ENCODE results near the gene ZNF324. TPM values are rescaled to one million over a fixed set of nuclear protein-coding genes. Genes with fewer than 3 reads are reported as not detected.
A peak's percentile ranks its signal among the peaks of the same experiment; 100 is the strongest.

The ZNF324 gene
- total RNA-seq, 1 donor from 2014 or later, result 12.9 TPM

- peak overlapping the region; percentile 49 for H3K27ac Mint-ChIP-seq
- DNase-seq (ENCODE audit: low spot score, unreplicated experiment), result peak; percentile 94
- H3K27me3 Mint-ChIP-seq, result no peaks in the 10 kb centered on the region
- H3K36me3 Mint-ChIP-seq (ENCODE audit: insufficient read depth), result peaks cover 3% of the 10 kb centered on the region
- H3K9me3 Mint-ChIP-seq (ENCODE audit: low read depth), result no peaks in the 10 kb centered on the region
- peaks cover 21% of the 10 kb centered on the region for H3K4me1 Mint-ChIP-seq (ENCODE audit: low read depth)
- peak overlapping the region; percentile 69 for H3K4me3 Mint-ChIP-seq (ENCODE audit: low read depth)
- peak; percentile 98 for TF ChIP-seq CTCF (IDR thresholded peaks at IDR 0.05; ENCODE audit: unreplicated experiment)
Observed at GRCh38 chr19:58513694-58514563, 47.0 kb downstream of the ZNF324 start.

GRCh38 chr19:58514564-58515022 lies 47.7 kb downstream of the ZNF324 start:
- no peak for DNase-seq (ENCODE audit: low spot score, unreplicated experiment)
- Mint-ChIP-seq H3K27me3 (no peaks in the 10 kb centered on the region), H3K27ac (peak overlapping the region; percentile 49), H3K36me3 (ENCODE audit: insufficient read depth) (peaks cover 3% of the 10 kb centered on the region), H3K4me1 (ENCODE audit: low read depth) (peaks cover 23% of the 10 kb centered on the region), H3K9me3 (ENCODE audit: low read depth) (no peaks in the 10 kb centered on the region), H3K4me3 (ENCODE audit: low read depth) (peak overlapping the region; percentile 69)
- no peak for TF ChIP-seq CTCF (IDR thresholded peaks at IDR 0.05; ENCODE audit: unreplicated experiment)

- Mint-ChIP-seq H3K36me3 (ENCODE audit: insufficient read depth) (peaks cover 3% of the 10 kb centered on the region), H3K4me1 (ENCODE audit: low read depth) (peaks cover 25% of the 10 kb centered on the region), H3K27ac (no peak overlapping the region), H3K27me3 (no peaks in the 10 kb centered on the region), H3K4me3 (ENCODE audit: low read depth) (peak overlapping the region; percentile 37), H3K9me3 (ENCODE audit: low read depth) (no peaks in the 10 kb centered on the region)
- DNase-seq (ENCODE audit: low spot score, unreplicated experiment), result no peak
- no peak for TF ChIP-seq CTCF (IDR thresholded peaks at IDR 0.05; ENCODE audit: unreplicated experiment)
Observed at GRCh38 chr19:58515259-58515658, 48.4 kb downstream of the ZNF324 start.

GRCh38 chr19:58516246-58516836 lies 49.5 kb downstream of the ZNF324 start:
- DNase-seq (ENCODE audit: low spot score, unreplicated experiment), result no peak

More at GRCh38 chr19:58516246-58516836, 49.5 kb downstream of the ZNF324 start:
- H3K4me1 Mint-ChIP-seq (ENCODE audit: low read depth), result peaks cover 29% of the 10 kb centered on the region
- peaks cover 3% of the 10 kb centered on the region for H3K36me3 Mint-ChIP-seq (ENCODE audit: insufficient read depth)
- no peak for TF ChIP-seq CTCF (IDR thresholded peaks at IDR 0.05; ENCODE audit: unreplicated experiment)
- H3K27me3 Mint-ChIP-seq, result no peaks in the 10 kb centered on the region
- no peaks in the 10 kb centered on the region for H3K9me3 Mint-ChIP-seq (ENCODE audit: low read depth)
- H3K4me3 Mint-ChIP-seq (ENCODE audit: low read depth), result no peak overlapping the region
- no peak overlapping the region for H3K27ac Mint-ChIP-seq
